CD4-positive, alpha-beta T cell (primary cell): ENCODE results near the gene UPP2. TPM values are rescaled to one million over a fixed set of nuclear protein-coding genes. Genes with fewer than 3 reads are reported as not detected.

Source experiments
- ATAC-seq: fragments of 200-7000 bp; cut with Tn5 transposase; one replicate; pipeline ENCODE4 v1.10.0; 2022; ENCODE audit warnings: mild to moderate bottlenecking; ENCODE audit not compliant: poor library complexity
- CTCF ChIA-PET: fragments of 350-600 bp; sonication (Branson Sonifier 250); formaldehyde crosslinking; loops from one replicate; lab custom pipeline; 2021; ENCODE audit warnings: antibody characterized with exemption, inconsistent platforms; lab: Charles Lee
- POLR2A ChIA-PET: fragments of 350-600 bp; sonication (Branson Sonifier 250); formaldehyde crosslinking; loops from one replicate; lab custom pipeline; 2021; ENCODE audit warnings: antibody characterized with exemption, inconsistent platforms; lab: Charles Lee
- DNase-seq, 14 experiments: peaks; one replicate each; pipeline ENCODE4 v3.0.0-alpha.2; 2013 to 2020; ENCODE audit warnings: mixed read lengths in 2 of 14
- H3K27ac ChIP-seq, 2 donors: one replicate each; pipeline versions ENCODE4 v1.5.1 to v1.7.0; 2013; ENCODE audit warnings: low read length in 2 of 2, low read depth in 1 of 2, mild to moderate bottlenecking in 1 of 2
- H3K27me3 ChIP-seq, 2 experiments: 1 replicate in 1 of 2; 2 replicates in 1 of 2; pipeline versions ENCODE4 v1.6.1 to v1.7.0; 2013; ENCODE audit warnings: low read length in 2 of 2, control low read depth in 1 of 2, mild to moderate bottlenecking in 1 of 2, moderate library complexity in 1 of 2; ENCODE audit not compliant: insufficient read depth in 2 of 2, control insufficient read depth in 1 of 2
- H3K36me3 ChIP-seq: one replicate; pipeline ENCODE4 v1.6.1; 2013; ENCODE audit warnings: low read length, control low read depth; ENCODE audit not compliant: insufficient read depth
- H3K4me1 ChIP-seq: one replicate; pipeline ENCODE4 v1.6.1; 2013; ENCODE audit warnings: low read length, control low read depth; ENCODE audit not compliant: insufficient read depth
- H3K4me3 ChIP-seq: one replicate; pipeline ENCODE4 v1.5.1; 2013; ENCODE audit warnings: mild to moderate bottlenecking, low read length, moderate library complexity
- H3K9me3 ChIP-seq, 2 experiments: 1 replicate in 1 of 2; 2 replicates in 1 of 2; pipeline versions ENCODE4 v1.6.1 to v1.7.0; 2013; ENCODE audit warnings: low read length in 2 of 2, mild to moderate bottlenecking in 2 of 2, control low read depth in 1 of 2, moderate library complexity in 1 of 2; ENCODE audit not compliant: control insufficient read depth in 1 of 2, insufficient read depth in 1 of 2
- H3K27ac Mint-ChIP-seq: one replicate; pipeline ENCODE4 v1.8.0; 2020; ENCODE audit warnings: mixed read lengths
- H3K27me3 Mint-ChIP-seq: one replicate; pipeline ENCODE4 v1.8.0; 2021; ENCODE audit warnings: mixed read lengths
- H3K36me3 Mint-ChIP-seq: one replicate; pipeline ENCODE4 v1.8.0; 2021; ENCODE audit warnings: low read depth, mixed read lengths
- H3K4me1 Mint-ChIP-seq: one replicate; pipeline ENCODE4 v1.8.0; 2021; ENCODE audit warnings: low read depth, mixed read lengths
- H3K4me3 Mint-ChIP-seq: one replicate; pipeline ENCODE4 v1.8.0; 2020; ENCODE audit warnings: mild to moderate bottlenecking, mixed read lengths
- H3K9me3 Mint-ChIP-seq: one replicate; pipeline ENCODE4 v1.8.0; 2020; ENCODE audit warnings: mixed read lengths
- intact Hi-C, 2 experiments: fragments of 100-400 bp; cut with DNase I in 1 of 2; cut with micrococcal nuclease in 1 of 2; formaldehyde crosslinking; loops; one replicate each; pipeline versions ENCODE4 v1.15.1 to v1.9.0; 2023 to 2025; cut with DNase I, micrococcal nuclease
- total RNA-seq, 174 experiments: library from RNA in 2 of 174; stranded (reverse) in 2 of 174; gene quantifications; one replicate each; pipeline ENCODE4 v1.2.3 and lab custom pipeline; 2021 to 2026
- TF ChIP-seq, protein P1 (sequence below): fragments of 200-600 bp; IDR thresholded peaks from one replicate; pipeline ENCODE4 v1.8.0; 2022; ENCODE audit warnings: antibody characterized with exemption, mild to moderate bottlenecking

Gene UPP2
- total RNA-seq, 2 experiments from 2014 or later, result not detected

DNA sequence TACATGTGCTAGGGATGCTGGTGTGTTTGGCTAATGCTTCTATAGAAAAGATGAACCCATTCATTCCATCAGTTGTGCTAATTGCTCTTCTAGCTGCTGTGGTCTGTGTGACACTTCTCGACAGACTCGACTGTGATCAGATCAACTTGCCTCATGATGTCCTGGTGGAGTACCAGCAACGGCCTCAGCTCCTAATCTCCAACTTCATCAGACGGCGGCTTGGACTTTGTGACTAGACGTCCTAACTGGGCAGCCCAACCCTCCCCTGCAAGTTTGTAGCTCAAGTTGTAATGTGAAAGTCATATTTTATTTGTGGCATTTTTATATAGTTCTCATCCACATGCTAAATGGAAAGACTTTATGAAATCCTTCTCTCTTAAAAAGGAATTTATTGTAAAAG, 33.0 kb downstream of the UPP2 start:
- Mint-ChIP-seq H3K9me3 (no peaks in the 10 kb centered on the region), H3K27me3 (peaks cover 8% of the 10 kb centered on the region), H3K27ac (no peak overlapping the region), H3K4me1 (no peaks in the 10 kb centered on the region), H3K36me3 (no peaks in the 10 kb centered on the region), H3K4me3 (no peak overlapping the region)
- H3K36me3 ChIP-seq, result no peaks in the 10 kb centered on the region
- no peaks in the 10 kb centered on the region for H3K4me1 ChIP-seq
- TF ChIP-seq, protein P1, sequence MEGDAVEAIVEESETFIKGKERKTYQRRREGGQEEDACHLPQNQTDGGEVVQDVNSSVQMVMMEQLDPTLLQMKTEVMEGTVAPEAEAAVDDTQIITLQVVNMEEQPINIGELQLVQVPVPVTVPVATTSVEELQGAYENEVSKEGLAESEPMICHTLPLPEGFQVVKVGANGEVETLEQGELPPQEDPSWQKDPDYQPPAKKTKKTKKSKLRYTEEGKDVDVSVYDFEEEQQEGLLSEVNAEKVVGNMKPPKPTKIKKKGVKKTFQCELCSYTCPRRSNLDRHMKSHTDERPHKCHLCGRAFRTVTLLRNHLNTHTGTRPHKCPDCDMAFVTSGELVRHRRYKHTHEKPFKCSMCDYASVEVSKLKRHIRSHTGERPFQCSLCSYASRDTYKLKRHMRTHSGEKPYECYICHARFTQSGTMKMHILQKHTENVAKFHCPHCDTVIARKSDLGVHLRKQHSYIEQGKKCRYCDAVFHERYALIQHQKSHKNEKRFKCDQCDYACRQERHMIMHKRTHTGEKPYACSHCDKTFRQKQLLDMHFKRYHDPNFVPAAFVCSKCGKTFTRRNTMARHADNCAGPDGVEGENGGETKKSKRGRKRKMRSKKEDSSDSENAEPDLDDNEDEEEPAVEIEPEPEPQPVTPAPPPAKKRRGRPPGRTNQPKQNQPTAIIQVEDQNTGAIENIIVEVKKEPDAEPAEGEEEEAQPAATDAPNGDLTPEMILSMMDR, result no peak
- H3K27me3 ChIP-seq, result peaks cover 0 to 1% of the 10 kb centered on the region in 2 experiments
- POLR2A ChIA-PET, result no interaction called here
- no peaks in the 10 kb centered on the region for H3K9me3 ChIP-seq
- CTCF ChIA-PET, result no interaction called here
- no peak overlapping the region for H3K4me3 ChIP-seq
- DNase-seq, result no peak
- intact Hi-C loops, result no loop called here
- no peak overlapping the region for H3K27ac ChIP-seq
- ATAC-seq, result no peak

DNA sequence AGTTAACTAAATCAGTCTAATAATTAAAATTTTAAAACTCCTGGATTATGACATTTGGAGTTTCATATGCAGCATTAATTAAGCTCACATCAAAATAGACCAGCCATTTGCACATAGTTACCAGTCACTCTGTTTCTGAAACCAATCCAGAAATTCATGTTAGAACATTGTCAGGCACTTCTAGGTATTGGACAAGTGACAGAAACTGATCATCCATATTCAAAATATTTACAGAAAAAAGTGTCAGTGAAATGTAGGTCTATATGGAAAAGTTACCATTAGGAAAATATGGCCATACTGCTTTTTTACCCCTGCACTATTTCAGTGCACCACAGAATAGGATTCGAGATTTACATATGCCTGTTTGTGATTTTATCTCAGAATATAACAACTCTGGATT, 33.4 kb downstream of the UPP2 start:
- TF ChIP-seq, protein P1, result no peak
- Mint-ChIP-seq H3K36me3 (no peaks in the 10 kb centered on the region), H3K4me1 (no peaks in the 10 kb centered on the region), H3K9me3 (no peaks in the 10 kb centered on the region), H3K4me3 (no peak overlapping the region), H3K27me3 (peaks cover 8% of the 10 kb centered on the region), H3K27ac (no peak overlapping the region)
- no peak for DNase-seq
- Histone ChIP-seq H3K36me3 (no peaks in the 10 kb centered on the region), H3K4me3 (no peak overlapping the region), H3K27me3 (no peaks in the 10 kb centered on the region), H3K4me1 (no peaks in the 10 kb centered on the region), H3K9me3 (no peaks in the 10 kb centered on the region), H3K27ac (no peak overlapping the region)
- intact Hi-C loops, result no loop called here
- ChIA-PET POLR2A (no interaction called here), CTCF (no interaction called here)
- ATAC-seq, result no peak

DNA sequence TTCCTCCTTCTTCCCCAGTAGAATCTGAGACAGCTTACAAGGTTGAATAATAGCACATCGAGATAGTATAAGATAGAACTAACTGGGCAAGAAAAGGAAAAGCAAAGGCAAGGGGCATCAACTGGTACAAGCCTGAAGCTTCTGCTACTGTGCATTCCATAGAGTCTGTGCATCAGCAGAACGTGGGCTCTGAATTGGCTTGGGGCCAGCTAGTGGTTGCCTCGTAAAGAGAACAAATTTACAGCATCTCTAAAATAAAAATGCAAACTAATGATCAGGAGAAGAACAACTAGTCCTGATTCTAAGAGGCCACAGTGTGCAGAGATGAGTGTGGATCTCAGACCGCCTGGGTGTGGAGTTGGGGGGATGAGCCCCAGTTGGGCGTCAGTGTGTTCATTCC, 36.6 kb downstream of the UPP2 start:
- H3K4me3 ChIP-seq, result no peak overlapping the region
- no peaks in the 10 kb centered on the region for H3K36me3 ChIP-seq
- Mint-ChIP-seq H3K36me3 (no peaks in the 10 kb centered on the region), H3K4me1 (no peaks in the 10 kb centered on the region), H3K9me3 (no peaks in the 10 kb centered on the region), H3K4me3 (no peak overlapping the region), H3K27ac (no peak overlapping the region), H3K27me3 (peaks cover 1% of the 10 kb centered on the region)
- ATAC-seq (no peak), DNase-seq (no peak)
- H3K27me3 ChIP-seq, result no peaks in the 10 kb centered on the region
- no peaks in the 10 kb centered on the region for H3K9me3 ChIP-seq
- no peak overlapping the region for H3K27ac ChIP-seq
- CTCF ChIA-PET, result no interaction called here
- H3K4me1 ChIP-seq, result no peaks in the 10 kb centered on the region
- POLR2A ChIA-PET, result no interaction called here
- TF ChIP-seq, protein P1, result no peak
- intact Hi-C loops, result no loop called here
